Measurements from ENCODE around the gene NR2F1. TPM values are rescaled to one million over a fixed set of nuclear protein-coding genes. Genes with fewer than 3 reads are reported as not detected.

The NR2F1 gene
- total and polyA plus RNA-seq, 2 experiments from 2014 or later: not detected

DNA sequence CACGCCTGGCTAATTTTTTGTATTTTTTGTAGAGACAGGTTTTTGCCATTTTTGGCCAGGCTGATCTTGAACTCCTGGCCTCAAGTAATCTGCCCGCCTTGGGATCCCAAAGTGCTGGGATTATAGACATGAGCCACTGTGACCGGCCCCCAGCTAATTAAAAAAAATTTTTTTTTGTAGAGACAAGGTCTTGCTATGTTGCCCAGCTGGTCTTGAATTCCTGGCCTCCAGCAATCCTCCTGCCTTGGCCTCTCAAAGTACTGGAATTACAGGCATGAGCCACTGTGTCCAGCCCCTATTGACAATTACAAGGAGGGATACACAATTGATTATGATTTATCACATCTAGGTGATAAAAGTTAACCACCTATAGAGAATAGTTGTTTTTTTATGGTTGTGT lies 59.5 kb downstream of the NR2F1 start:
- no peak for TF ChIP-seq JUNB (IDR thresholded peaks at IDR 0.05; ENCODE audit: unreplicated experiment)
- no peak for TF ChIP-seq CREB1 (CRISPR knock-in tag; IDR thresholded peaks at IDR 0.05; ENCODE audit: low read depth)

More for the DNA sequence above, 59.5 kb downstream of the NR2F1 start:
- no peaks in the 10 kb centered on the region; the same call in 2 of the 3 replicates for H3K9me3 Mint-ChIP-seq
- DNase-seq (ENCODE audit: low spot score) (no peak), ATAC-seq (no peak)
- Histone ChIP-seq H3K79me2 (replicated peaks; ENCODE audit: insufficient read depth) (no peaks in the 10 kb centered on the region), H3K4me2 (no peak overlapping the region), H3K9me2 (ENCODE audit: insufficient read depth) (no peaks in the 10 kb centered on the region), H3K4me3 (no peak overlapping the region), H3K27me3 (ENCODE audit: insufficient read depth) (no peaks in the 10 kb centered on the region), H3K4me1 (ENCODE audit: insufficient read depth) (no peaks in the 10 kb centered on the region), H3K27ac (ENCODE audit: low read depth) (no peak overlapping the region), H3K36me3 (ENCODE audit: insufficient read depth) (no peaks in the 10 kb centered on the region), H4K20me1 (replicated peaks; ENCODE audit: insufficient read depth) (no peaks in the 10 kb centered on the region), H2AFZ (no peak overlapping the region), H3F3A (replicated peaks; ENCODE audit: low read depth) (no peaks in the 10 kb centered on the region)
- no peaks in the 10 kb centered on the region for H3K36me3 Mint-ChIP-seq (ENCODE audit: low read depth)
- no peaks in the 10 kb centered on the region for H3K4me1 Mint-ChIP-seq
- no peak overlapping the region for H3K4me3 Mint-ChIP-seq
- no peak overlapping the region for H3K27ac Mint-ChIP-seq
- H3K27me3 Mint-ChIP-seq (ENCODE audit: insufficient read depth, low read depth, poor library complexity): no peaks in the 10 kb centered on the region

MicroRNAs within 50 kb of the gene (microRNA counts, 767-probe panel; counts per million panel counts)
- not detected for microRNA hsa-miR-2277-3p
- not detected for microRNA hsa-miR-2277-5p

Other genes starting within 250 kb of the NR2F1 start
- gene NR2F1-AS1, start 2.0 kb upstream of the NR2F1 start, total RNA-seq (2014; rRNA removed; shearing (Covaris generic)): 0.59 and 3.0 TPM in 2 replicates
- gene NR2F1-AS1, start 2.0 kb upstream of the NR2F1 start, polyA plus RNA-seq (2016; fragmentation: Nextera tagmentation; extraction: Ambion mirVana): 4.5 and 9.2 TPM in 2 replicates
- gene POU5F2, start 158.4 kb downstream of the NR2F1 start, total RNA-seq (2014; rRNA removed; shearing (Covaris generic)): 0.76 and 1.2 TPM in 2 replicates
- 0.11 and 0.14 TPM in 2 replicates for gene POU5F2, start 158.4 kb downstream of the NR2F1 start, polyA plus RNA-seq (2016; fragmentation: Nextera tagmentation; extraction: Ambion mirVana)